ENCODE results near the gene WRAP73. TPM values are rescaled to one million over a fixed set of nuclear protein-coding genes. Genes with fewer than 3 reads are reported as not detected.

The WRAP73 gene
- total RNA-seq, 6 donors from 2014 or later, result 14.0 to 33.5 (median 19.9) TPM

- H3K4me1 ChIP-seq, result peaks cover 26 to 58% (median 50%) of the 10 kb centered on the region in 4 donors
These were observed 40.0 kb downstream of the WRAP73 start for GRCh38 chr1:3609769-3610526.

GRCh38 chr1:3609016-3609768, 40.7 kb downstream of the WRAP73 start:
- DNase-seq, result peak in 1 of 2 donors; percentile 78
- Histone ChIP-seq H3K27ac (no peak overlapping the region), H3K36me3 (no peaks in the 10 kb centered on the region), H3K9me3 (no peaks in the 10 kb centered on the region), H3K27me3 (peaks cover 0 to 8% (median 1%) of the 10 kb centered on the region in 4 donors), H3K4me3 (peak overlapping the region in 1 of 4 donors; percentile 65), H3K4me1 (peaks cover 26 to 52% (median 44%) of the 10 kb centered on the region in 4 donors)
- TF ChIP-seq EP300 (IDR thresholded peaks at IDR 0.05) (no peak), POLR2AphosphoS5 (IDR thresholded peaks at IDR 0.05) (no peak), POLR2A (IDR thresholded peaks at IDR 0.05) (no peak)
- TF ChIP-seq, protein P1, sequence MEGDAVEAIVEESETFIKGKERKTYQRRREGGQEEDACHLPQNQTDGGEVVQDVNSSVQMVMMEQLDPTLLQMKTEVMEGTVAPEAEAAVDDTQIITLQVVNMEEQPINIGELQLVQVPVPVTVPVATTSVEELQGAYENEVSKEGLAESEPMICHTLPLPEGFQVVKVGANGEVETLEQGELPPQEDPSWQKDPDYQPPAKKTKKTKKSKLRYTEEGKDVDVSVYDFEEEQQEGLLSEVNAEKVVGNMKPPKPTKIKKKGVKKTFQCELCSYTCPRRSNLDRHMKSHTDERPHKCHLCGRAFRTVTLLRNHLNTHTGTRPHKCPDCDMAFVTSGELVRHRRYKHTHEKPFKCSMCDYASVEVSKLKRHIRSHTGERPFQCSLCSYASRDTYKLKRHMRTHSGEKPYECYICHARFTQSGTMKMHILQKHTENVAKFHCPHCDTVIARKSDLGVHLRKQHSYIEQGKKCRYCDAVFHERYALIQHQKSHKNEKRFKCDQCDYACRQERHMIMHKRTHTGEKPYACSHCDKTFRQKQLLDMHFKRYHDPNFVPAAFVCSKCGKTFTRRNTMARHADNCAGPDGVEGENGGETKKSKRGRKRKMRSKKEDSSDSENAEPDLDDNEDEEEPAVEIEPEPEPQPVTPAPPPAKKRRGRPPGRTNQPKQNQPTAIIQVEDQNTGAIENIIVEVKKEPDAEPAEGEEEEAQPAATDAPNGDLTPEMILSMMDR (IDR thresholded peaks at IDR 0.05), result no peak
- WGBS, 2 donors, result 72 to 78% methylated on average over 11 to 20 of the region's 22 CpGs
- no peak for ATAC-seq (ENCODE audit: low FRiP score in 2 of 2)

More at GRCh38 chr1:3609769-3610526, 40.0 kb downstream of the WRAP73 start:
- 48 to 66% methylated on average over 5 to 19 of the region's 24 CpGs for WGBS, 2 donors
- Histone ChIP-seq H3K4me3 (peak overlapping the region in 3 of 4 donors; percentile 58 to 65 (median 60)), H3K27ac (peak overlapping the region in 1 of 4 donors; percentile 56), H3K36me3 (no peaks in the 10 kb centered on the region), H3K27me3 (peaks cover 0 to 8% (median 1%) of the 10 kb centered on the region in 4 donors), H3K9me3 (no peaks in the 10 kb centered on the region)
- DNase-seq (peak in 1 of 2 donors; percentile 58), ATAC-seq (ENCODE audit: low FRiP score in 2 of 2) (no peak)
- TF ChIP-seq EP300 (IDR thresholded peaks at IDR 0.05), result no peak
- no peak for TF ChIP-seq POLR2A (IDR thresholded peaks at IDR 0.05)
- TF ChIP-seq, protein P1 (IDR thresholded peaks at IDR 0.05), result no peak
- TF ChIP-seq POLR2AphosphoS5 (IDR thresholded peaks at IDR 0.05), result no peak

DNA sequence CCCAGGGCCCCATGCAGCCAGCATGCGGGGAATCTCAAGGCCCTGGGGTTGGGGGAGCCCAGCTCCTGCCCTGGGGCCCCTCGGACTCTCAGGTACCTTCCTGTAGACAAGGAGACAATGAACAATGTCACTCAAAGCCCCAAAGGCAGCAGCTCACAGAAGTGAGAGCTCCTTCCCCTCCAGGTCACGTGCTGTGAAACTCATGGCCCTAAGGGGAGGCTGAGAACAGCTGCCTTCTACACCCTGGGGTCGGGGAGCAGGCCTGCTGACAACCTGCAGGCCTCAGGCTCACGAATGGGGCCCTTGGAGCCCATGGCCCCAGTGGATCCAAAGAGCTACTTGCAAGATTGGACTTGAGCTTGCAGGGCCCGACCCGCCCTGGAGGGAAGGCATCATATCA, 41.7 kb downstream of the WRAP73 start:
- WGBS, 2 donors, result 91 to 94% methylated on average over 3 to 6 of the region's 7 CpGs
- Histone ChIP-seq H3K4me3 (no peak overlapping the region), H3K4me1 (peaks cover 26 to 49% (median 41%) of the 10 kb centered on the region in 4 donors), H3K27ac (no peak overlapping the region), H3K27me3 (peaks cover 0 to 8% (median 1%) of the 10 kb centered on the region in 4 donors), H3K36me3 (no peaks in the 10 kb centered on the region), H3K9me3 (no peaks in the 10 kb centered on the region)
- TF ChIP-seq, protein P1 (IDR thresholded peaks at IDR 0.05), result no peak
- TF ChIP-seq POLR2A (IDR thresholded peaks at IDR 0.05), result no peak
- no peak for TF ChIP-seq POLR2AphosphoS5 (IDR thresholded peaks at IDR 0.05)
- TF ChIP-seq EP300 (IDR thresholded peaks at IDR 0.05), result no peak
- DNase-seq (no peak), ATAC-seq (ENCODE audit: low FRiP score in 2 of 2) (no peak)

DNA sequence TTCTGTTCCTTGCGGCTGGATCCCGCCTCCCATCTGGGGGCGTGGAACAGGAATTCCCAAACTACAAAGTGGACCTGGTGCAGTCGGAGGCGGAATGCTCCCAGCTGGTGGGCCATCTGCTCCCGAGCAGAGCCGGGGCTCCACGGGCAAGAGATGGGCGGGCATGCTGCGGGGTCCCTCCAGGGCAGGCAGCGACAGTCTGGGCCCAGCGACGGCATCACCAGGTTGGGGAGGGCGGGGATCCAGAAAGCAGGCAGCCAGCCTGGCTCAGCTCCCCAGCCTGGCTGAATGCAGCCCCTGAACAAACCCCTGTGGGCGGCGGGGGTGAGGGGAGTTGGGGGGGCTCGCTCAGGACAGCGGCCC, 42.2 kb downstream of the WRAP73 start:
- no peak overlapping the region for H3K4me3 ChIP-seq
- no peaks in the 10 kb centered on the region for H3K9me3 ChIP-seq
- DNase-seq, result peak in 1 of 2 donors; percentile 54
- TF ChIP-seq POLR2A (IDR thresholded peaks at IDR 0.05), result no peak
- peaks cover 0 to 8% (median 1%) of the 10 kb centered on the region in 4 donors for H3K27me3 ChIP-seq
- H3K27ac ChIP-seq, result no peak overlapping the region
- 88 to 94% methylated on average over 4 to 16 of the region's 18 CpGs for WGBS, 2 donors
- no peak for ATAC-seq (ENCODE audit: low FRiP score in 2 of 2)
- H3K36me3 ChIP-seq, result no peaks in the 10 kb centered on the region
- peaks cover 25 to 46% (median 42%) of the 10 kb centered on the region in 4 donors for H3K4me1 ChIP-seq
